IMR-90 (cell line): ENCODE data around the gene ARHGDIA.
A peak's percentile ranks its signal among the peaks of the same experiment; 100 is the strongest.

ENCODE experiments used
- CEBPB ChIP-seq: IDR thresholded peaks from 2 replicates; pipeline ENCODE4 v1.6.1; 2012; ENCODE audit warnings: low read depth, low read length, improper control_type of control experiment
- CHD1 ChIP-seq: IDR thresholded peaks from 2 replicates; pipeline ENCODE4 v1.6.1; 2012; ENCODE audit warnings: low read depth, low read length, improper control_type of control experiment
- FOS ChIP-seq: fragments of 150-350 bp; IDR thresholded peaks from 2 replicates; pipeline ENCODE4 v1.6.1; 2016; ENCODE audit warnings: low read depth, low read length
- MAZ ChIP-seq: IDR thresholded peaks from 2 replicates; pipeline ENCODE4 v1.6.1; 2012; ENCODE audit warnings: low read depth, mild to moderate bottlenecking, low read length, improper control_type of control experiment, moderate library complexity, borderline replicate concordance
- MXI1 ChIP-seq: IDR thresholded peaks from 2 replicates; pipeline ENCODE4 v1.6.1; 2012; ENCODE audit warnings: low read depth, mild to moderate bottlenecking, low read length, moderate library complexity, borderline replicate concordance
- POLR2A ChIP-seq: IDR thresholded peaks from 2 replicates; pipeline ENCODE4 v1.6.1; 2012; ENCODE audit warnings: mild to moderate bottlenecking, low read depth, low read length
- RAD21 ChIP-seq: IDR thresholded peaks from 2 replicates; pipeline ENCODE4 v1.6.1; 2012; ENCODE audit warnings: low read length, improper control_type of control experiment
- RCOR1 ChIP-seq: IDR thresholded peaks from 2 replicates; pipeline ENCODE4 v1.6.1; 2012; ENCODE audit warnings: mild to moderate bottlenecking, low read length, improper control_type of control experiment; ENCODE audit not compliant: insufficient replicate concordance
- RFX5 ChIP-seq: IDR thresholded peaks from 2 replicates; pipeline ENCODE4 v1.8.0; 2012; ENCODE audit warnings: low read depth, mild to moderate bottlenecking, low read length, moderate library complexity
- SMC3 ChIP-seq: fragments of 150-350 bp; IDR thresholded peaks from 2 replicates; pipeline ENCODE4 v1.6.1; 2016; ENCODE audit warnings: low read depth, mild to moderate bottlenecking, antibody characterized with exemption, low read length, moderate library complexity
- TF ChIP-seq, protein P1 (sequence below): conservative IDR thresholded peaks from 2 replicates; pipeline ENCODE4 v1.5.1; 2012; ENCODE audit warnings: mild to moderate bottlenecking, low read depth, low read length, improper control_type of control experiment
- TF ChIP-seq, protein P2 (sequence below): fragments of 150-350 bp; IDR thresholded peaks from 2 replicates; pipeline ENCODE4 v1.6.1; 2017; ENCODE audit warnings: mild to moderate bottlenecking, antibody characterized with exemption, low read length, low read depth

DNA sequence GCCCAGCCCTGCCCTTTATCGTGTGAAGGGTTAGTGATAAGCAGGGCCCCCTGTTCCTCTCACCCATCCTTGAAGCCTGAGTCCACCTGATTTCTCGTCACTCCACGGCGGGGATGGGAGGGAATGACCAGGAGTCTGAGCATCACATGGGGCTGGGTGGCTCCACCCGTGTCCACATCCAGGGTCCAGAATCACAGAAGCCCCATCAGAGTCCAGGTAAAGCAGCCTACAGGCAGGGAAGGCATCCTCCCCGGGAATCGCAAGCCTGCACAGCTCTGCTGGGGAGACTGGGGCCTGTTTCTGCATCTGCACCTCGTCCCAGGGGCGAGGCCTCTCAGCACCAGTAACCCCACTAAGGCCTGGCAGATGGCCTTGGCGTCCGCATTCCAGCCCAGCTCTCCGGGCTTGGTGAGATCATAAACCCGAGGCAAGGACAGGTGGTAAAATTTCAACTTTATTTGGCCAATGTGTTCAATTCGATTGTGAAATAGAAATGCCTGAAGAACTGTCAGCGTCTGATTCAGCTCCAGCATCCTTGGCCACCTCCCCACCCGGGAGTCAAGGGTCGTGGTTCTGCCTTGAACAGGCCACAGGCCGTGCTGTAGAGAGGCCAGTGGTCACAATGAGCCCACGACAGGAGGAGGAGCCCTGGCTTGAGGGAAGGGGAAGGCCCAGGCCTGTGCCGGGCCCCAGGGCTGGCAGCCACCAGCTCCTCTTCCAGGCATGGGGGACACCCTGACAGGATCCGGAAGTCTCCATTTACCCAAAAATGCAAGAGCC lies 28.2 kb downstream of the ARHGDIA start:
- TF ChIP-seq, protein P1, sequence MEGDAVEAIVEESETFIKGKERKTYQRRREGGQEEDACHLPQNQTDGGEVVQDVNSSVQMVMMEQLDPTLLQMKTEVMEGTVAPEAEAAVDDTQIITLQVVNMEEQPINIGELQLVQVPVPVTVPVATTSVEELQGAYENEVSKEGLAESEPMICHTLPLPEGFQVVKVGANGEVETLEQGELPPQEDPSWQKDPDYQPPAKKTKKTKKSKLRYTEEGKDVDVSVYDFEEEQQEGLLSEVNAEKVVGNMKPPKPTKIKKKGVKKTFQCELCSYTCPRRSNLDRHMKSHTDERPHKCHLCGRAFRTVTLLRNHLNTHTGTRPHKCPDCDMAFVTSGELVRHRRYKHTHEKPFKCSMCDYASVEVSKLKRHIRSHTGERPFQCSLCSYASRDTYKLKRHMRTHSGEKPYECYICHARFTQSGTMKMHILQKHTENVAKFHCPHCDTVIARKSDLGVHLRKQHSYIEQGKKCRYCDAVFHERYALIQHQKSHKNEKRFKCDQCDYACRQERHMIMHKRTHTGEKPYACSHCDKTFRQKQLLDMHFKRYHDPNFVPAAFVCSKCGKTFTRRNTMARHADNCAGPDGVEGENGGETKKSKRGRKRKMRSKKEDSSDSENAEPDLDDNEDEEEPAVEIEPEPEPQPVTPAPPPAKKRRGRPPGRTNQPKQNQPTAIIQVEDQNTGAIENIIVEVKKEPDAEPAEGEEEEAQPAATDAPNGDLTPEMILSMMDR = no peak
- TF ChIP-seq POLR2A (0 out of 2 replicates have a peak, but pooled peaks have one; percentile 6), CEBPB (peak; percentile 57), RFX5 (no peak), CHD1 (no peak), RCOR1 (no peak), RAD21 (no peak), MAZ (no peak), MXI1 (no peak), SMC3 (no peak), FOS (no peak)
- TF ChIP-seq, protein P2, sequence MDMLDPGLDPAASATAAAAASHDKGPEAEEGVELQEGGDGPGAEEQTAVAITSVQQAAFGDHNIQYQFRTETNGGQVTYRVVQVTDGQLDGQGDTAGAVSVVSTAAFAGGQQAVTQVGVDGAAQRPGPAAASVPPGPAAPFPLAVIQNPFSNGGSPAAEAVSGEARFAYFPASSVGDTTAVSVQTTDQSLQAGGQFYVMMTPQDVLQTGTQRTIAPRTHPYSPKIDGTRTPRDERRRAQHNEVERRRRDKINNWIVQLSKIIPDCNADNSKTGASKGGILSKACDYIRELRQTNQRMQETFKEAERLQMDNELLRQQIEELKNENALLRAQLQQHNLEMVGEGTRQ = no peak
